Neuron (in vitro differentiated cells): ENCODE measurements around the gene EEF1AKMT1.
A peak's percentile ranks its signal among the peaks of the same experiment; 100 is the strongest.

Source experiments
- H2AFZ ChIP-seq: one replicate; pipeline ENCODE4 v1.6.1; 2013; ENCODE audit warnings: low read depth, mild to moderate bottlenecking, inconsistent platforms, low read length, moderate library complexity
- H3K27me3 ChIP-seq: one replicate; pipeline ENCODE4 v1.6.1; 2013; ENCODE audit warnings: low read length; ENCODE audit not compliant: insufficient read depth
- H3K36me3 ChIP-seq: one replicate; pipeline ENCODE4 v1.6.1; 2013; ENCODE audit warnings: low read length; ENCODE audit not compliant: insufficient read depth
- H3K4me1 ChIP-seq: one replicate; pipeline ENCODE4 v1.6.1; 2013; ENCODE audit warnings: low read length; ENCODE audit not compliant: insufficient read depth
- H3K4me3 ChIP-seq: 2 replicates; pipeline ENCODE4 v1.5.1; 2013; ENCODE audit warnings: mild to moderate bottlenecking, low read length, moderate library complexity
- H3K9me3 ChIP-seq: one replicate; pipeline ENCODE4 v1.6.1; 2013; ENCODE audit warnings: low read length

Gene EEF1AKMT1

GRCh38 chr13:20798027-20798426 is 24.3 kb upstream of the EEF1AKMT1 start:
- H3K27me3 ChIP-seq, result no peaks in the 10 kb centered on the region
- peaks cover 35% of the 10 kb centered on the region for H3K36me3 ChIP-seq

GRCh38 chr13:20796791-20797508 is 23.2 kb upstream of the EEF1AKMT1 start:
- Histone ChIP-seq H3K4me1 (no peaks in the 10 kb centered on the region), H3K4me3 (no peak overlapping the region), H3K36me3 (peaks cover 35% of the 10 kb centered on the region), H2AFZ (no peak overlapping the region), H3K9me3 (no peaks in the 10 kb centered on the region), H3K27me3 (no peaks in the 10 kb centered on the region)

More at GRCh38 chr13:20798027-20798426, 24.3 kb upstream of the EEF1AKMT1 start:
- no peaks in the 10 kb centered on the region for H3K4me1 ChIP-seq
- H3K9me3 ChIP-seq, result no peaks in the 10 kb centered on the region
- no peak overlapping the region for H2AFZ ChIP-seq
- H3K4me3 ChIP-seq, result no peak overlapping the region

DNA sequence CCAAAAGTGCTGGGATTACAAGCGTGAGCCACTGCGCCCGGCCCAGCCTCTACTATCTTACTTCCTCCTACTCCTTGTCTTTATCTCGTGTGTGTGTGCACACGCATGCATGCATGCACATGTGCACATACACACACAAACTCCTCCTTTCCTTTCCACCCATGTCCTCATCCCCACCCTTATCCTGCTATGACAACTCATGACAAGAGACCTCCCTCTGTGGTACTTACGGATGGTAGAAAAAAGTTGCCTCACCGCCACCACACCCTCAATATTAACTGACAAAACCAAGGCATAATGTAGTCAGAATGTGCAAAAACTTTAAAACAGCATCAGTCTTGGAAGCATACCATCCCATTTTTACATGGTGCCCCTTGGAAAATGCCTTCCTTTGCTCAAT is 15.9 kb upstream of the EEF1AKMT1 start:
- H2AFZ ChIP-seq, result no peak overlapping the region
- H3K36me3 ChIP-seq, result peaks cover 31% of the 10 kb centered on the region
- H3K27me3 ChIP-seq, result no peaks in the 10 kb centered on the region

GRCh38 chr13:20788312-20788711 is 14.6 kb upstream of the EEF1AKMT1 start:
- Histone ChIP-seq H3K4me1 (no peaks in the 10 kb centered on the region), H3K9me3 (no peaks in the 10 kb centered on the region), H3K27me3 (no peaks in the 10 kb centered on the region), H2AFZ (no peak overlapping the region), H3K36me3 (peaks cover 38% of the 10 kb centered on the region), H3K4me3 (no peak overlapping the region)

More for the DNA sequence above, 15.9 kb upstream of the EEF1AKMT1 start:
- H3K4me1 ChIP-seq, result no peaks in the 10 kb centered on the region
- H3K9me3 ChIP-seq, result no peaks in the 10 kb centered on the region
- no peak overlapping the region for H3K4me3 ChIP-seq

- no peaks in the 10 kb centered on the region for H3K9me3 ChIP-seq
- H2AFZ ChIP-seq, result no peak overlapping the region
- H3K27me3 ChIP-seq, result no peaks in the 10 kb centered on the region
- no peak overlapping the region for H3K4me3 ChIP-seq
- H3K36me3 ChIP-seq, result peaks cover 38% of the 10 kb centered on the region
- no peaks in the 10 kb centered on the region for H3K4me1 ChIP-seq
These were observed 13.4 kb upstream of the EEF1AKMT1 start for GRCh38 chr13:20787180-20787579.

GRCh38 chr13:20782116-20782708 is 8.5 kb upstream of the EEF1AKMT1 start:
- Histone ChIP-seq H3K27me3 (no peaks in the 10 kb centered on the region), H3K9me3 (no peaks in the 10 kb centered on the region), H3K36me3 (peaks cover 25% of the 10 kb centered on the region), H3K4me1 (no peaks in the 10 kb centered on the region), H2AFZ (no peak overlapping the region), H3K4me3 (no peak overlapping the region)

GRCh38 chr13:20780317-20780716 is 6.6 kb upstream of the EEF1AKMT1 start:
- no peaks in the 10 kb centered on the region for H3K4me1 ChIP-seq
- H3K36me3 ChIP-seq, result peaks cover 15% of the 10 kb centered on the region
- H3K9me3 ChIP-seq, result no peaks in the 10 kb centered on the region
- no peak overlapping the region for H2AFZ ChIP-seq
- no peaks in the 10 kb centered on the region for H3K27me3 ChIP-seq
- no peak overlapping the region for H3K4me3 ChIP-seq

DNA sequence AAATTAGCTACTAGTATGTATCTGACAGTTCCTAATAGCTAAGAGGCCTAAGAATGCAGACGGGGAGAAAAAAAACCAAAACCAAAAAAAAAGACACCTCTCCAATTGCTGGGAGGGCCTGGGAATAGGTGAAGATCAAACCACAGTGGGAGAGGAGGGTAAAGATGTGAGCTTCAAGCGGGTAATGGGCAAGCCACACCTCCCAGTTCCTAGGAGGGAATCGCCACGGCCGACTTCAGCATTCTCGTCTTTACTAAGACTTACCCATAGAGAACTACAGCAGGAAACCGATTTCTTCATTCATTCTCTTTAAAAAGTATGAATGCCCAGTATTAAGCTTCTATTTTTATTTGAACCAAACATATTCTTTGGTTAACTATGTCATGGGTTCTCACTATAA is 5.6 kb upstream of the EEF1AKMT1 start:
- Histone ChIP-seq H3K27me3 (no peaks in the 10 kb centered on the region), H3K9me3 (no peaks in the 10 kb centered on the region), H3K36me3 (peaks cover 15% of the 10 kb centered on the region), H2AFZ (no peak overlapping the region), H3K4me3 (no peak overlapping the region), H3K4me1 (no peaks in the 10 kb centered on the region)

DNA sequence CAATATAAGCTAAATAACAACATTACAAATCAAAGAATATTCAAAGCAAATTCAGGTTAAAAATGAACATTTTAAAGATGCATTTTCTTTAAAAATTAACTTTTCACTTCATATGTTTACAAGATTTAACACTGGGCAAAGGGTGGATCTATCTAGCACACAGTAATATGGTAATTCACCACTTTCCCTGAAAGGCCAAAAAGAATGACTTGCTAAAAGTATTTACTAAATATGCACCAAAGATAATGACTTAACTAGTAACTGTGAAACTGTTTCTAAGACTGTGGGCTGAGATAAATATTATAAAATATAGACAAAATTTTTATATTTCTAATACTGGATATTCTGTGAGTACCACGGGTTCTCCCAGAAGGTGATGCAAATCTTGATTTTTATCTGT is 4.5 kb upstream of the EEF1AKMT1 start:
- H3K27me3 ChIP-seq, result no peaks in the 10 kb centered on the region
- H3K4me3 ChIP-seq, result no peak overlapping the region
- H3K9me3 ChIP-seq, result no peaks in the 10 kb centered on the region
- H3K36me3 ChIP-seq, result peaks cover 6% of the 10 kb centered on the region
- no peak overlapping the region for H2AFZ ChIP-seq
- H3K4me1 ChIP-seq, result no peaks in the 10 kb centered on the region

- no peaks in the 10 kb centered on the region for H3K4me1 ChIP-seq
- no peak overlapping the region for H2AFZ ChIP-seq
- H3K9me3 ChIP-seq, result no peaks in the 10 kb centered on the region
- H3K36me3 ChIP-seq, result peaks cover 5% of the 10 kb centered on the region
- H3K27me3 ChIP-seq, result no peaks in the 10 kb centered on the region
- H3K4me3 ChIP-seq, result no peak overlapping the region
These were observed 3.0 kb upstream of the EEF1AKMT1 start for GRCh38 chr13:20776751-20777150.

- Histone ChIP-seq H2AFZ (no peak overlapping the region), H3K36me3 (peaks cover 6% of the 10 kb centered on the region), H3K9me3 (peaks cover under 1% of the 10 kb centered on the region), H3K4me1 (no peaks in the 10 kb centered on the region), H3K4me3 (no peak overlapping the region), H3K27me3 (no peaks in the 10 kb centered on the region)
These were observed 2.2 kb upstream of the EEF1AKMT1 start for GRCh38 chr13:20775961-20776360.

DNA sequence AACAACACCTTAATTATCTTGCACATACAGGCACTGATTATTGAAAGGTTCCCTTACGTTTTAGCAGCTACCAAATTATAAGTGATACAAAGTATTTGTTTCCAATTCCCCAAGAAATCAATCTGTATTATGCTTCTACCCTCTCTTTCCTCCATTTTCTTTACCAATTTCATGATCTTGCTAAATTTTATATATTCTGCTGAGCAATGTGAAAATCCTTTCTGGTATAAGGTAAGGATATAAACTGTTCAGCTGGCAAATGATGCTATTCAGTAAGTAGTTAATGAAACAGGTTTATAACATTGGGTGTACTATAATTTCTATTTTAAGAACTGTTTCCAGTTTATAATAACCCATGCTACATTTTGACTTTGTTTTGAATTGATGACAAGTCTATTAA is 985 bp upstream of the EEF1AKMT1 start:
- H3K4me3 ChIP-seq, result no peak overlapping the region
- no peak overlapping the region for H2AFZ ChIP-seq
- peaks cover 8% of the 10 kb centered on the region for H3K36me3 ChIP-seq
- no peaks in the 10 kb centered on the region for H3K27me3 ChIP-seq
- H3K9me3 ChIP-seq, result peaks cover 2% of the 10 kb centered on the region
- no peaks in the 10 kb centered on the region for H3K4me1 ChIP-seq

GRCh38 chr13:20772401-20773131 is 1.2 kb downstream of the EEF1AKMT1 start:
- no peaks in the 10 kb centered on the region for H3K27me3 ChIP-seq
- peaks cover 2% of the 10 kb centered on the region for H3K9me3 ChIP-seq
- H3K36me3 ChIP-seq, result peaks cover 5% of the 10 kb centered on the region
- peak overlapping the region; percentile 93 for H3K4me3 ChIP-seq
- no peaks in the 10 kb centered on the region for H3K4me1 ChIP-seq
- H2AFZ ChIP-seq, result peak overlapping the region; percentile 80
